Fibroblast of villous mesenchyme (primary cell): ENCODE measurements around the gene SULT4A1. TPM values are rescaled to one million over a fixed set of nuclear protein-coding genes. Genes with fewer than 3 reads are reported as not detected.

ENCODE experiments used
- DNase-seq: peaks from one replicate; pipeline ENCODE4 v3.0.0-alpha.2; 2010; ENCODE audit warnings: low read depth
- H3K4me3 ChIP-seq: 2 replicates; pipeline ENCODE4 v1.5.1; 2011; ENCODE audit warnings: low read depth, mild to moderate bottlenecking, low read length
- CTCF ChIP-seq: IDR thresholded peaks from 2 replicates; pipeline ENCODE4 v1.5.1; 2012; ENCODE audit warnings: low read depth, mild to moderate bottlenecking, low read length; ENCODE audit not compliant: insufficient read depth
- total RNA-seq: library from RNA; depleted of rRNA; stranded (reverse); fragments of >200 nt; gene quantifications from 2 replicates; pipeline ENCODE4 v1.2.3, GENCODE V29; 2012

SULT4A1 gene
- total RNA-seq, 1 donor: not detected

- DNase-seq: no peak
- no peak for TF ChIP-seq CTCF
- no peak overlapping the region for H3K4me3 ChIP-seq
These were observed 25.1 kb upstream of the SULT4A1 start for GRCh38 chr22:43887391-43887790.

- DNase-seq: no peak
- no peak overlapping the region for H3K4me3 ChIP-seq
- no peak for TF ChIP-seq CTCF
These were observed 23.9 kb upstream of the SULT4A1 start for GRCh38 chr22:43886231-43886630.

- TF ChIP-seq CTCF: no peak
- DNase-seq: no peak
- no peak overlapping the region for H3K4me3 ChIP-seq
These were observed 23.5 kb upstream of the SULT4A1 start for GRCh38 chr22:43885786-43886185.

GRCh38 chr22:43885319-43885671 is 23.0 kb upstream of the SULT4A1 start:
- DNase-seq: no peak
- H3K4me3 ChIP-seq: no peak overlapping the region
- TF ChIP-seq CTCF: no peak

GRCh38 chr22:43884600-43885318 is 22.4 kb upstream of the SULT4A1 start:
- no peak overlapping the region for H3K4me3 ChIP-seq
- peak; percentile 33 for DNase-seq
- TF ChIP-seq CTCF: peak; percentile 85

- DNase-seq: no peak
- H3K4me3 ChIP-seq: no peak overlapping the region
- TF ChIP-seq CTCF: no peak
These were observed 21.6 kb upstream of the SULT4A1 start for GRCh38 chr22:43883719-43884415.
